ENCODE data around the gene MED25.

GRCh38 chr19:49880162-49880869 lies 62.2 kb downstream of the MED25 start:
- no peak for TF ChIP-seq NFIC (IDR thresholded peaks at IDR 0.05)
- TF ChIP-seq EP300 (IDR thresholded peaks at IDR 0.05; ENCODE audit: borderline replicate concordance) = no peak
- no peak for TF ChIP-seq YY1 (IDR thresholded peaks at IDR 0.05; ENCODE audit: low read depth)
- TF ChIP-seq RAD21 (IDR thresholded peaks at IDR 0.05; ENCODE audit: low read depth) = no peak
- no peak for TF ChIP-seq EGR1 (IDR thresholded peaks at IDR 0.05)

Data from Ishikawa (cell line).